GM19372 (cell line): ENCODE data around the gene TAS2R1.

Experiments
- ATAC-seq: cut with Tn5 transposase; IDR thresholded peaks from one replicate; pipeline ENCODE4 v1.9.1; 2021; ENCODE audit warnings: mild to moderate bottlenecking, low read depth, moderate library complexity; ENCODE audit not compliant: unreplicated experiment

The TAS2R1 gene

GRCh38 chr5:9596171-9596780 lies 33.9 kb downstream of the TAS2R1 start:
- no peak for ATAC-seq

GRCh38 chr5:9594913-9595312 lies 35.2 kb downstream of the TAS2R1 start:
- no peak for ATAC-seq

- ATAC-seq, result no peak
Measured at GRCh38 chr5:9589049-9589835, 40.9 kb downstream of the TAS2R1 start.

GRCh38 chr5:9588254-9588653 lies 41.9 kb downstream of the TAS2R1 start:
- no peak for ATAC-seq

- ATAC-seq, result no peak
Measured at GRCh38 chr5:9587135-9587534, 43.0 kb downstream of the TAS2R1 start.

GRCh38 chr5:9582406-9582805 lies 47.7 kb downstream of the TAS2R1 start:
- ATAC-seq, result no peak
